GM21576 (cell line): Measurements from ENCODE around the gene SERPINA3.
"Not testable (repeated sequence)": the region's sequence is repeated elsewhere in the genome, so short reads cannot be mapped to it uniquely, and the experiment has no call there.

Experiments used
- ATAC-seq: cut with Tn5 transposase; IDR thresholded peaks from one replicate; pipeline ENCODE4 v1.9.1; 2021; ENCODE audit warnings: mild to moderate bottlenecking, moderate library complexity; ENCODE audit not compliant: unreplicated experiment

SERPINA3 gene

DNA sequence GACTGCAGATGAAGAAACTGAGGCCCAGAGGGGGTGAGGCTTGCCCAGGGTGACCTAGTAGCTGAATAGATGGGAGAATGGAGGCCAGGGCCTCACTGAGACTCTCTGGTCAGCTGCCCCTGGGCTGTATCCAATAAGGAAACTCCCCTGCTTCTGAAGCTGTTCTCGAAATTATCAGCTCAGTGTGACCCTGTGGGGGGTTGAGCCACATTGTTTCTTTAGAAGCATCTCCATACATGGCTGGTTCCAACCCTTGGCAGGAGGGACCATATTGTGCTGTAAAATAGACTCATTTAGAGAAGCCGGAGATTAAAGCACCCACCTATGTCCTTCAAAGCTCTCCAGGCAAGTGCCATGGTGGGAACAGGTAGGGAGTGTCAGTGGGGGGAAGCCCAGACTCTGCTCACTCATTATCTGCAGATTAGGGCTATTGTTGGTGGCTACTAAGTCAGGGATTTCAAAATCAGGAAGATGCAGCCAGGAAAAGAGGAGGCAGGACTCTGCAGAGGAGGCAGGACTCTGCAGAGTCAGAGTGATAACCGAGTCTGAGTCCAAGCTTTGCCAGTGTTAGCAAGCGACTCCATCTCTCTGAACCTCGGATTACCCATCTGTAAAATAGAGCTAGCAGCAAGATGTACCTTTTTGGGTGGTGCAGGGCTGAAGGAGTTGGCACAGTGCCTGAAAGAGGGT is 27.5 kb upstream of the SERPINA3 start:
- ATAC-seq = no peak

DNA sequence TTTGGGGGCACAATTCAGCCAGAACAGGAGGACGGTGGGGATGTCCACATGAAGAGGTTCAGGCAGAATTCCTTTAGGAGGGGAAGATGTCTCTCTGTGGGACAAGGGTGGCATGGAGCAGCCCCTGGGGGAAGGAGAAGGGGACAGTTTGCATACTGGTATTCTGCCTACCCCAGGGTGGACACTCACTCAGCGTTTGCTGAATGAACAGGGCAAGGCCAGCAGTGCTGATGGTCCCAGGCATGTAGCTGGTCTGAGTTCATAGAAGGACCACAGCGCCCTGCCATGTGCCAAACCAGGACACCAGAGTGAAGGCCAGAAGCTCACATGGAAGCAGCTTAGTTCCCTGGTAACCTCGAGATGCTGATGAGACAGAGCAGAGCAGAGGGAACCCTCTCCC is 25.6 kb upstream of the SERPINA3 start:
- ATAC-seq = no peak

DNA sequence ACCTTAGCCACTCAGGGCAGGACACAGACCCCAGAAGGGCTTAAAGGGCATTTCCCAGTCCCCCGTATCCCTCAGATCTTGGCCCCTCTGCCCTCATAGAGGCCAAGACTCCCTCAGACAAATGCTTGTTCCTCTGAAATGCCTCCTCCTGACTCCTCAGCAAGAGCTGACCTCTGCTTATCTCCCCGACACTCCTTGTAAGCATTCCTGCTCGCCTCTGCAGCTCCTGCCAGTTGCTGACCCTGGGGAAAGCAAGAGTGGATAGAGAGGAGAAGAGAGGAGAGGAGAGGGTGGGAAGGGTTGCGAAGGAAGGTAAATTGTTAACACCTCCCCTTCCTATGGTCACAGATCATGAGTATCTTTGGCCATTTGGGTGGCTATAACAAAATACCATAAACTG is 23.9 kb upstream of the SERPINA3 start:
- ATAC-seq = no peak

DNA sequence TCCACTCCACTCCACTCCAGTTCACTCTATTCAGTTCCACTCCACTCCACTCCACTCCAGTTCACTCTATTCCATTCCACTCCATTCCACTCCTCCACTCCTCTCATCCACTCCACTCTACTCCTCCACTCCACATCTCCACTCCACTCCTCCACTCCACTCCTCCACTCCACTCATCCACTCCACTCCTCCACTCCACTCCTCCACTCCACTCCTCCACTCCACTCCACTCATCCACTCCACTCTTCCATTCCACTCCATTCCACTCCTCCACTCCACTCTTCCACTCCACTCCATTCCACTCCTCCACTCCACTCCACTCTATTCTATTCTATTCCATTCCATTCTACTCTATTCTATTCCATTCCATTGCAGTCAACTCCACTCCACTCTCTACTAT is 21.1 kb upstream of the SERPINA3 start:
- ATAC-seq = no peak

DNA sequence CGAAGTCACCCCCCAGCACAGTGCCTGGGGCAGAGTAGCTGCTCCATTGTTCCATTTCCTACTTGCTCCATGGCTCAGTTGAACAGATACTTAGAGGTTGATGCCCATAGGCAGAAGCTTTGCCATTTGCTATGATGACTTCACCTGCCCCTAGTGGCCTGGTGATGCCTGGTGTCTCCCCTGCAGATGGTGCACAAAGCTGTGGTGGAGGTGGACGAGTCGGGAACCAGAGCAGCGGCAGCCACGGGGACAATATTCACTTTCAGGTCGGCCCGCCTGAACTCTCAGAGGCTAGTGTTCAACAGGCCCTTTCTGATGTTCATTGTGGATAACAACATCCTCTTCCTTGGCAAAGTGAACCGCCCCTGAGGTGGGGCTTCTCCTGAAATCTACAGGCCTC is 20.3 kb upstream of the SERPINA3 start:
- ATAC-seq = no peak

DNA sequence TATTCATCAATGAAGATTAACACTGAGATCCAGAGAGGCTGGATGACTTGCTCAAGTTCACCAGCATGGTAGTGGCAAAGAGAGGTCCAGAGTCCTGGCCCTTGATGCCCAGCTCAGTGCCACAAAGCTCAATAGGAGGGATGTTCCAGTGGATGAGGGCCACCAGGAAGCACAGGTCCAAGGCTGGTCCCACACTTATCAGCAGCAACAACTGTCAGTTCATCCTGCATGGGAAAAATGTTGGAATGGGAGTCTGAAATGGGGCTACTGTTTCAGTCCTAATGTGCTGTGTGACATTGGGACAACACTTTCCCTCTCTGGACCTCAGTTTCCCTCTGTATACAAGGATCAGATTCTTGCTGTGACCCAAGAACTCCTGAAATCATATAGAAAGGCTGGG is 19.7 kb upstream of the SERPINA3 start:
- ATAC-seq = no peak

DNA sequence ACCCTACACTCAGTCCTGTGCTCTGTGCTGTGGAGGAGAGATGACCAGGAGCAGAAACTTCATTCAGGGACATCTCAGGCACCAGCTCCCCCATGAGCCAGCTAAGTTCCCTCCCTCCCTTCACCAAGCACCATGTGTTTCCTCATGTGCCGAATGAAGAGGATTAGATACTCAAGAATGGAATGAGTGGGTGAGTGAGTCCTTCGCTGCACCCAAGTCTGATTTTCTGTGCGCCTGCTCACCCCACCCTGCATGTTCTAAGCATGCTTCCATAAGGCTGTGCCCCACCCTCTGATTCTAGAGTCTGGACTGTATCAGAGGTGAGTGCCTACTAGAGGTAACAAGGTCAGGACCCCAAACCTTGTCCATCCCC is 18.8 kb upstream of the SERPINA3 start:
- no peak for ATAC-seq

DNA sequence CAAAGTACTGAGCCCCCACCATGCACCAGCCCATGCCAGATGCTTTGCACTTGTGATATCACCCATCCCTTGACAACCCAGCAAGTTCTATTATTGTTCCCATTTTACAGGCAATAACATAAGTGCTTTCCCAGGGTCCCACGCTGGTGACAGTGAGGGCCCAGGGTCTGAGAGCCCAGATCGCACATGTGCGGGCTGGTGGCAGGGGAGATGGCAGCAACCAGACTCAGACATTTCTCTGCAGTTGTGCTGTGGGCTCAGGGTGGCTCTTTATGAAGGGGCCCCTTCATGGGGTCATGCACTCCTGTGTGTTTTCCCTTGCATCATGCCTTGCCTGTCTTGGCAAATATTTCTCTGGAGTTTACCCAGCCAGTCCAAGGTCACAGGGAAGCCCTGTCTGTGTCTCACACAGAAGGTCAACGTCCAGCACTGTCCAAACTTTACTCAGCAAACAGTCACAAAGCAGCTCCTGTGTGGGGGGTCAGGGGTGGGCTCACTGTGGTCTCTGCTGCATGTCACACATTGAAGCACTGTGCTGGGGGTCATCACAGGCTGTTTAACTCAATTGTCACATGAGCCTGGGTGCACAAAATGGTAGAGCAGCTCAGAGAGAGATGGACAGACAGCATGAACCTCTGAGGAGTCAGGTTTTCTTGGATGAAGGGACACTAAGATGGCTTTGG is 18.3 kb upstream of the SERPINA3 start:
- ATAC-seq = no peak

DNA sequence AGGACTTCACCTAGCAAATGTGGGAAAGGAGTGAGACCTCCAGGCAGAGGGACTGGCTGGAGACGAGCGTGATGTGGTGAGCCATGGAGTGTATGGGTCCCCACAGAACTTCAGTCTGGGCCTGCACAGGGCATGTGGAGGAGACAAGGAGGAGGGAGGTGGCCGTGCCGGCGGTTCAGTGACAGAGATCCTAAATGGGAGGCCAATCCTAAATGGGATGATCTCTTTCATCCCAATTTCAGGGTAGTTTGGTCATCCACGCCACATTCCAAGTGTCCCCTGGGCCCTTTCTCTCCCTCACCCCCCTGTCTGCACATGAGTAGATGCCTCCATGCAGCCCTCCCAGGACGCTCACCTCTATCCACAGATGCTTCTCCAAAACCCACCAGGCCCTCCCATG is 17.8 kb upstream of the SERPINA3 start:
- ATAC-seq = no peak

DNA sequence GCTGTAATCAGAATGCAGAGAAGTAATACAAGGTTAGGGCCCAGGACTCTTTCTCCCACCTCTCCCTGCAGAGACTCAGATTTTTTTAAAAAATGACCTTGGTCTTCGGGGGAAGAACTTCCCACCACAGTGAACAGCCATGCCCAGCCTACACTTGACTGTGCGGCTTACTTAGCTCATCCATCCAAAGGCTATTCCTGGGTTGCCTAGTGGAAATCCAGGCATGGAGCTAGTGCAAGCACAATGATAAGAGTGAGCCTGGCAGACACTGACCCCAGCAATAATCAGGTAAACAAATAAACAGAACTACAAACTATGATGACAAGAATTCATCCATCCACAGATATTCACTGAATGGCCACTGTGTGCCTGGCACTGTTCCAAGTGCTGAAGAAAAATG is 16.3 kb upstream of the SERPINA3 start:
- ATAC-seq = no peak

DNA sequence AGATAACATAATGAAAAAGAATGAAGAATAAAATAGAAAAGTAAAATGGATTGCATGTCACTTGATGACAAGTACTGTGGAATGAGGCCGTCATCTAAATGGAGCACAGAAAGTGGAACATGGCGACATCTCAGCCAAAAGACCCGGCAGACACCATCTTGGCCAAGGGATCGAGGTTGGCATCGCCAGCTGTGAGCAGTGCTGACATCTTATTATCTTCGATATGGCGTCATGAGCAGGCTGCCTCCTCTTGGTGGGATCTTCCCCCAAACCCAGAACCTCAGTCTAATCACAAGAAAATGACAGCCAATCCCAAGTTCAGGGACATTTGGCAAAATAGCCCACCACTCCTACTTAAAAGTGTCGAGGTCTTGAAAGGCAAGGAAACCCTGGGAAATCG is 15.8 kb upstream of the SERPINA3 start:
- ATAC-seq = no peak

DNA sequence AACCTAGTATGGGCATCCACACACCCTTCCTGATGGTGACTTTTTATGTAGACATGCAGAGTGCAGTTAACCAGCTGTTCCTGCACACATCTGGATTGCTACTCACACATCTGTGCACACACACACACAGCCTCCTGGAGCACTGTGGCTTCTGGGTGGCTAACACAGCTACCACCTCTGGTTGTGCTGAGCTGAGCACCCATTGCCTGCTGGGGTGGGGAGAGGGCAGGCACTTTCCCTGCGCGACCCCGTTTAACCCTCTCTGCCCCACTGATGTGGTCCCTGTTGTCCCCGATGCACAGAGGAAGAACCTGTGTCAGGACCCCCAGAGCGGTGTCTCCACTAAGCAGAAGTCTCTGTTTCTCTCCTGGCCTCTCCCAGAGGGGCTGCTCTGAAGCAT is 14.4 kb upstream of the SERPINA3 start:
- ATAC-seq = no peak

DNA sequence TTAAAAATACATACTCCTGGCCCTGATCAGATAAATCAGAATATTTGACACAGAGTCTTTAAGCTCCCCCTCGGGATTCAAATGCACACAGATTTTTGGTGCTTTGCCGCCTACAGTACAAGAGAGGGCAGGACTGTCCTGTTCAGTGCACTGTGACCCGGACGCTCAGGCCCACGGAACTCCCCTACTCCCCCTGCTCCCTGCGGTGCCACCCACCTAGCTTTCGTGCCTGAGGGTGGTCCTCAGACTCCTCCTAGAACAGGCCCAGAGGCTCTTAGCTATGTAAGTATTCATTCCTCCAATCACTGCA is 13.7 kb upstream of the SERPINA3 start:
- no peak for ATAC-seq

DNA sequence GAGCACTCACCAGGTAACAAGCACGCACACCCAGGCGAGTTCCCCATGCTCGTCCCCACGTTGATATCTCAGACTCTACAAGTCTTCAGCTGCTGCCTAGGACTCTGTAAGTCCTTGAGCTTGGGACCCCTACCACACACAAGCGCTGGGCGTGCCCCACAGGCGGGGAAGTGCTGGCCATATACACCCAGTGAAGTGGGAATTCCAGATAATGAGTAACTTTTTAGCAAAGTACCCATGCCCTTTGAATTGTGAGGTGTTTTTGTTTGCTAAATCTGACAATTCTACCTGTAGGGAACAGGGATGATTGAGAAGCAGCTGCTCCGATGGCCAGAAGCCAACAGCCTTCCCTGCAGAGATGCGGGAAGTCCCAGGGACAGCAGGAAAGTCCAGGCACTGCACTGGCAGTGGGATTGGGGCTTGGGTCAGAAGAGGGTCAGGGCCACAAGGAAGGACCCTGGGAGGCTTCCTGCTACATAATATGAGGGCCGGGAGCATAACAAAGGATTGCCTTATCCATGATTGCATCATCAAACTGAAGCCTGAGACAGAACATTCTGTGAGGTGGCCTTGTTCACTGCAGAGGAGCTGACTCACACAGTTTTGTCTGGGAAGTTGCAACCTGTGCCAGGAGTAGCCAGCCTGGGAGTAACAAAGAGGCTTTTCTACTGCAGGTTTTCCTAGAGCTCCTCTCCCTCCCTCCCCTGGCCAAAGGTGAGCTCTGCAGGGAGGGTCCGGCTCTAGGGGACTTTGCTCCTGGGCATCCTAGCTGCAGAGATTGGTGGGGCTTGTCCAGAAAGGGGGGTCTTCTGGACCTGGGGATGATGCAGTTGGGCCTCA is 13.2 kb upstream of the SERPINA3 start:
- no peak for ATAC-seq

DNA sequence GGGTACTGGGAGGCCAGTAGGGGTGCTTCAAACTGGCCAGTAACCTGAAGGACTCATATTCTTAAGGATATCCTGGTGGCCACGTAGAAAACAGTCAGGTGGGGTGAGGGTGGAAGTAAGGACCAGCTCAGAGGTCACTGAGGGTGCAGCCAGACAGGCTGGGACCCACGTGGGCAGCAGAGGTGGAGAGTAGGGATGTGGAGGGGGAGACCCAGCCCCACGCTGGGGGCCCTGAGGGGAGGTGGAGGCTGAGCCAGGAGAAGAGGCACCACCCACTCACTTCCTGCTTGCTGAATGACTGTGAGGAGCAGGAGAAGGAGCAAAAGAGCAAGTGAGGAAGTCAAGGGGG is 12.6 kb upstream of the SERPINA3 start:
- no peak for ATAC-seq

DNA sequence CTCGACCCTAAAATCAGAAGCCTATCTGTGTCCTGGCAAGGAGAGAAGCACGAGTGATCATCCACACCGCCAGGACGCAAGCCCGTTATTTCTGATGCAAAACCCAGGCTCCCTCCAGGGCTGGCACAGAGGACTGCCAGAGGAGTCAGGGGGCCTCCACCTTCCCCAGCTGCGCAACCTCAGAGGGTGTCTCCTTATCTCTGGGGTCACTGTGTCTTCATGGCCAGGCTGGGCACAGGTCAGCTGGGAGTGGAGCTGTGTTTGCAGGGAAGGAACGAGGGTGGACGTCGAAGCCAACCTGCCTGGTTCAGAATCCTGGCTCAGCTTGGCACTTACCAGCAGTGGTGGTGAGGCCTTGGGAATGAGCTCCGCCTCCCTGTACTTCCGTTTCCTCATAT is 12.0 kb upstream of the SERPINA3 start:
- no peak for ATAC-seq

DNA sequence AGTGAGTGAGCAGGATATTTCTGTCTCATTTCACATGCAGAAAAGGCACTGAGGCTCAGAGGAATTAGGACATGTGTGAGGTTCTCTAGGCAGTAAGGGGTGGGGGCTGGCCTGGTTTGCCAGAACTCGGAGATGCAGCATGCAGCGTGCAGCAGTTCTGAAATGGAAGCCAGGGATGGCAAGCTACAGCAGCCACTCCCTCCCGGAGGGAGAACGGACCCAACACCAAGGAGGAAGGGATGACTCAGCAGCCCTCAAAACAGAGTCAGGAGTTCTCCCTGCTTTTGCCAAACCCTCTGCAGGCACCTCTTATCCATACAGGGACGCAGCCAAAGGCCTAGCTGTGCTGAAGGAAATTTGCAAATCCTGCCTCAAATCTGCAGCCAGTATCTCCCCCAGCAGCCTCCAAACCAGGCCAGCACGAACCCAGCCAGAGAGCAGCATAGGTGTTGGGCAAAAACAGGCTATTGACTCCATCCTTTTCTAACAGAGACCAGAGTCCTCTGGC is 10.3 kb upstream of the SERPINA3 start:
- no peak for ATAC-seq

DNA sequence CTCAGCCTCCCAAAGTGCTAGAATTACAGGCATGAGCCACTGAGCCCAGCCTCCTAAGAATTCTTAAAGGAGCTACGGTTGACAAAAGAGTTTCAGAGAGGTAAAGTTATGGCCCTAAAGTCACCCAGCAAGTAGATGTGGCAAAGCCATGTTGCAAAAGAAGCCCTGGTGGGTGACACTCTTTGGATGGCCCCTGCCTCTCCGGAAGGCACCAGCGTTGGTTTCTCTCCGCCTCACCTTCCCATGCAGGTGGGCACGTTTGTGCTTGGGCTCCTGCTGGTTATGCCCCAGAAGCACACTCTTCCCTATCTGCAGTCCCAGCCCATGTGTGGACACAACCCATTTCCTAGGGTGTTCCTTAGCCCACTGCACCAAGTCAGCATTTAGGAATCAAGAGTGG is 9.5 kb upstream of the SERPINA3 start:
- no peak for ATAC-seq

DNA sequence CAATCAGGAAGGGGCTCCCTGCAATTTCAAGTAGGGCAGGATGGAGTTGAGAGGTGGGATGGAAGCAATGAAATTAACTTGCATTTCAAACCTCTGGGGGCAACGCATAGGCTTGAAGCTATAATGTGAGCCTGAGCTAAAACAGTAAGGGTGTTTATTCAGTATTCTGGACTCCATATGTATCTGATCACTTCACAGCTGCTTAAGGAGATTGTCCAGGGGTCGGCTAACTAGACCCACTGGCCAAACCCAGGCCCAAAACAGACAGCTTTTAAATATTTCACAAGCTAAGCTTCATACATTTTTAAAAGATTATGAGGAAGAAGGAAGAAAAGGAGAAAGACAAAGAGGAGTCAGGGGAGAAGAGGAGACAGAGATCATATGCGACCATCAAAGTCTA is 6.8 kb upstream of the SERPINA3 start:
- no peak for ATAC-seq

DNA sequence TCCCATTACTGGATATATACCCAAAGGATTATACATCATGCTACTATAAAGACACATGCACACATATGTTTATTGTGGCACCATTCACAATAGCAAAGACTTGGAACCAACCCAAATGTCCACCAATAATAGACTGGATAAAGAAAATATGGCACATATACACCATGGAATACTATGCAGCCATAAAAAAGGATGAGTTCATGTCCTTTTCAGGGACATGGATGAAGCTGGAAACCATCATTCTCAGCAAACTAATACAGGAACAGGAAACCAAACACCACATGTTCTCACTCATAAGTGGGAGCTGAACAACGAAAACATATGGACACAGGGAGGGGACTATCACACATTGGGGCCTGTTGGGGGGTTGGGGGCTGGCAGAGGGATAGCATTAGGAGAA is 3.2 kb upstream of the SERPINA3 start:
- not testable (repeated sequence) for ATAC-seq

DNA sequence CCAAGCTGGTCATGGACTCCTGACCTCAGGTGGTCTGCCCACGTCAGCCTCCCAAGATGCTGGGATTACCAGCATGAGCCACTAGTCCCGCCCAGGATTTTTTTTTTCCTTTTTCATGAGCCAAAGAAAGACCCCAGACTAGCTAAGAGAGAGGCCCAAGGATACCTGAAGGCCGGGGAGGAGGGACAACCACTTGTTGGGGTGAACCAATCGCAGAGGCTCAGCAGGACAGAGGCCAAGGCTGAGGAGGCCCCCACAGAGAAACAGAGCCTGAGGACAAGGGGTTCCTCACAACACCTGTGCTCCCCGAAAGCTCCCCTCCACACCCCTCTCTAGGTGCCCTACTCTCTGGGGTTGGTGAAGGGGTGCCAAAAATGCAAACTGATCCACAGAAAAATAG is 1.0 kb upstream of the SERPINA3 start:
- ATAC-seq = no peak
